HG02610 (cell line): ENCODE results near the gene HYI.

Experiments
- ATAC-seq: cut with Tn5 transposase; IDR thresholded peaks from one replicate; pipeline ENCODE4 v1.9.1; 2021; ENCODE audit warnings: mild to moderate bottlenecking, moderate library complexity; ENCODE audit not compliant: unreplicated experiment

Gene HYI

GRCh38 chr1:43445606-43446387, 7.9 kb downstream of the HYI start:
- ATAC-seq = no peak

GRCh38 chr1:43444836-43445235, 8.9 kb downstream of the HYI start:
- no peak for ATAC-seq

GRCh38 chr1:43444151-43444828, 9.4 kb downstream of the HYI start:
- ATAC-seq = no peak

- ATAC-seq = no peak
These were observed 10.4 kb downstream of the HYI start for GRCh38 chr1:43443197-43443946.

GRCh38 chr1:43442756-43443155, 11.0 kb downstream of the HYI start:
- no peak for ATAC-seq

GRCh38 chr1:43441894-43442637, 11.7 kb downstream of the HYI start:
- no peak for ATAC-seq

- ATAC-seq = no peak
These were observed 12.4 kb downstream of the HYI start for GRCh38 chr1:43441166-43441893.

- no peak for ATAC-seq
These were observed 13.4 kb downstream of the HYI start for GRCh38 chr1:43440358-43440757.

- no peak for ATAC-seq
These were observed 13.9 kb downstream of the HYI start for GRCh38 chr1:43439781-43440180.

GRCh38 chr1:43438953-43439581, 14.7 kb downstream of the HYI start:
- ATAC-seq = no peak

- no peak for ATAC-seq
These were observed 15.2 kb downstream of the HYI start for GRCh38 chr1:43438576-43438952.

- ATAC-seq = no peak
These were observed 15.7 kb downstream of the HYI start for GRCh38 chr1:43438006-43438405.

GRCh38 chr1:43437031-43437973, 16.4 kb downstream of the HYI start:
- ATAC-seq = no peak

GRCh38 chr1:43436371-43436770, 17.4 kb downstream of the HYI start:
- no peak for ATAC-seq

GRCh38 chr1:43435146-43436145, 18.3 kb downstream of the HYI start:
- ATAC-seq = no peak

- no peak for ATAC-seq
These were observed 19.5 kb downstream of the HYI start for GRCh38 chr1:43434256-43434655.

- no peak for ATAC-seq
These were observed 20.8 kb downstream of the HYI start for GRCh38 chr1:43432907-43433306.
